Left lung (tissue), 10 donors: ENCODE results near the gene PIK3R5. TPM values are rescaled to one million over a fixed set of nuclear protein-coding genes. Genes with fewer than 3 reads are reported as not detected.

Experiments used
- ATAC-seq: fragments of 200-7000 bp; cut with Tn5 transposase; one replicate; pipeline ENCODE4 v1.9.1; 2020; ENCODE audit warnings: moderate library complexity
- DNase-seq, 4 donors: peaks; one replicate each; pipeline ENCODE4 v3.0.0-alpha.2; 2013 to 2020
- H3K27ac ChIP-seq, 2 donors: fragments of 200-600 bp; sonication (generic) in 1 of 2; one replicate each; pipeline versions ENCODE4 v1.5.0 to v1.8.0; 2020 to 2021
- H3K27me3 ChIP-seq, 2 donors: fragments of 200-600 bp; sonication (generic) in 1 of 2; one replicate each; pipeline versions ENCODE4 v1.5.0 to v1.8.0; 2020 to 2021
- H3K36me3 ChIP-seq, 2 donors: fragments of 200-600 bp; sonication (generic) in 1 of 2; one replicate each; pipeline versions ENCODE4 v1.5.0 to v1.8.0; 2020 to 2021
- H3K4me1 ChIP-seq, 2 donors: fragments of 200-600 bp; one replicate each; pipeline ENCODE4 v1.8.0; 2021
- H3K4me3 ChIP-seq, 2 donors: fragments of 200-600 bp; sonication (generic) in 1 of 2; one replicate each; pipeline versions ENCODE4 v1.5.0 to v1.8.0; 2020 to 2021; ENCODE audit warnings: mild to moderate bottlenecking in 1 of 2
- H3K9me3 ChIP-seq, 2 donors: fragments of 200-600 bp; sonication (generic) in 1 of 2; one replicate each; pipeline versions ENCODE4 v1.5.0 to v1.8.0; 2020 to 2021
- CTCF ChIP-seq, 2 donors: fragments of 200-600 bp; sonication (generic) in 1 of 2; IDR thresholded peaks; one replicate each; pipeline versions ENCODE4 v1.5.0 to v1.8.0; 2021; ENCODE audit warnings: antibody characterized with exemption in 2 of 2
- intact Hi-C, 2 donors: fragments of 100-400 bp; cut with DNase I; formaldehyde crosslinking; loops; one replicate each; pipeline versions ENCODE4 v1.11.2 to v1.14.2; 2022
- polyA plus RNA-seq, 6 donors: library from polyadenylated mRNA; unstranded; fragments of 120-200 nt; gene quantifications; one replicate each; pipeline ENCODE4 v1.2.1, GENCODE V29; 2013; ENCODE audit not compliant: insufficient read length in 6 of 6
- total RNA-seq, 2 donors: library from RNA; stranded (reverse); fragmentation: NEBNext Ultra II Directional; extraction: Animal tissue kit (Norgen Biotek cat#: 25700); gene quantifications; one replicate each; pipeline ENCODE4 v1.2.1, GENCODE V29; 2021
- donor health status: DM: no; HTN: yes; CAD: no.
- donor health status: DM: no; HTN: no; CAD: no.

PIK3R5 gene
- total and polyA plus RNA-seq, 8 donors = 1.1 to 84.8 (median 2.0) TPM

- Histone ChIP-seq H3K4me1 (peaks cover 0 to 33% of the 10 kb centered on the region in 2 donors), H3K4me3 (no peak overlapping the region), H3K9me3 (no peaks in the 10 kb centered on the region), H3K27me3 (peaks cover 0 to 68% of the 10 kb centered on the region in 2 donors), H3K36me3 (peaks cover 0 to 78% of the 10 kb centered on the region in 2 donors), H3K27ac (peak overlapping the region in 1 of 2 donors; percentile 43)
- ATAC-seq (no peak), DNase-seq (no peak)
- no peak for TF ChIP-seq CTCF (IDR thresholded peaks at IDR 0.05)
- intact Hi-C loops = no loop called here
These were observed 65.3 kb downstream of the PIK3R5 start for GRCh38 chr17:8900207-8900606.

DNA sequence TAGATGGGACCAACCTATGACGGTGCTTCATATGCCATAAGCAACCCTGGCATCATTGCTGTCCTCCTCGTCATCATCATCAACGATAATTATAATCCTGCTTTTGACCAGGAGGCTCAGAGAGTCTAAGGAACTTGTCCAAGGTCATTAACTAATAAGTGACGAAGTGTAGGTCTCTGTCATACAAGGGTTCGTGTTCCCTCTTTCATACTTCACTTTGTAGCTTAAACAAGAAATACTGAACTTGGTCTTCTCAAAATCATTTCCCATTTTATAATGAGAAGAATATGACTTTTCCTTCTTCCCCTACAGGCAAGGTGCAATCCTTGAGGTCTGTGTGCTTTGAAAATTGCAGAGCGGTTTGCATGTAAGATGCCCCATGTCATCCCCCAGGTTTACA is 66.9 kb downstream of the PIK3R5 start:
- DNase-seq = no peak
- no peaks in the 10 kb centered on the region for H3K9me3 ChIP-seq
- peaks cover 0 to 41% of the 10 kb centered on the region in 2 donors for H3K4me1 ChIP-seq
- peaks cover 0 to 74% of the 10 kb centered on the region in 2 donors for H3K36me3 ChIP-seq
- no peak for ATAC-seq
- H3K27me3 ChIP-seq = peaks cover 0 to 62% of the 10 kb centered on the region in 2 donors
- TF ChIP-seq CTCF (IDR thresholded peaks at IDR 0.05) = no peak
- no peak overlapping the region for H3K4me3 ChIP-seq
- H3K27ac ChIP-seq = peak overlapping the region in 1 of 2 donors; percentile 43
- intact Hi-C loops = no loop called here

- Histone ChIP-seq H3K27ac (peak overlapping the region in 1 of 2 donors; percentile 33), H3K4me3 (no peak overlapping the region), H3K9me3 (no peaks in the 10 kb centered on the region), H3K27me3 (peaks cover 0 to 61% of the 10 kb centered on the region in 2 donors), H3K4me1 (peaks cover 0 to 41% of the 10 kb centered on the region in 2 donors), H3K36me3 (peaks cover 0 to 78% of the 10 kb centered on the region in 2 donors)
- no peak for DNase-seq
- no peak for ATAC-seq
- intact Hi-C loops = no loop called here
- TF ChIP-seq CTCF (IDR thresholded peaks at IDR 0.05) = no peak
These were observed 67.4 kb downstream of the PIK3R5 start for GRCh38 chr17:8898126-8898525.

- Histone ChIP-seq H3K4me3 (no peak overlapping the region), H3K27me3 (peaks cover 0 to 51% of the 10 kb centered on the region in 2 donors), H3K4me1 (peaks cover 0 to 41% of the 10 kb centered on the region in 2 donors), H3K9me3 (no peaks in the 10 kb centered on the region), H3K36me3 (peaks cover 0 to 76% of the 10 kb centered on the region in 2 donors), H3K27ac (no peak overlapping the region)
- no peak for DNase-seq
- TF ChIP-seq CTCF (IDR thresholded peaks at IDR 0.05) = no peak
- intact Hi-C loops = no loop called here
- ATAC-seq = no peak
These were observed 68.6 kb downstream of the PIK3R5 start for GRCh38 chr17:8896641-8897635.

DNA sequence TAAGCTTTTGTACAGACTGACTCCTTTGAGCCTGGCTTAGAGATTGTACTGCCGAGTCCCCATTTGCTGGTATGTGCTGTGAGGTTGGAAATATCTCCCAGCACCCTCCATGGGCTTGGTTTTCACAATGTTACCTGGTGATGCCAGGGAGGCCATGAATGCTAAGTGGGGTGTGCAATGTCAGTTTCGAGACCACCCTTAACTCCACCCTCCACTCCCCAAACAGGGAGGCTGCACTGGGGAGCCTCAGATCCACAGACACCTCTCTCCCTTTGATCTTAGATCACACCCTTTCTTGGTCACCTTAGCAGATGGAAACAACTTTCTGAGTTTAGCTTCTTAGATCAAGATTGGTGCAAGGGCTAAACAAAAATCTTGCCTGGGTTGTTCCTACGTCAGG is 69.4 kb downstream of the PIK3R5 start:
- no peak for ATAC-seq
- DNase-seq = no peak
- Histone ChIP-seq H3K27ac (no peak overlapping the region), H3K4me3 (no peak overlapping the region), H3K9me3 (no peaks in the 10 kb centered on the region), H3K4me1 (peaks cover 0 to 41% of the 10 kb centered on the region in 2 donors), H3K27me3 (peaks cover 0 to 51% of the 10 kb centered on the region in 2 donors), H3K36me3 (peaks cover 0 to 74% of the 10 kb centered on the region in 2 donors)
- TF ChIP-seq CTCF (IDR thresholded peaks at IDR 0.05) = no peak
- intact Hi-C loops = no loop called here
